GM21528 (cell line): Measurements from ENCODE around the gene PRTFDC1.

ENCODE experiments used
- ATAC-seq: cut with Tn5 transposase; IDR thresholded peaks from one replicate; pipeline ENCODE4 v1.9.1; 2021; ENCODE audit warnings: mild to moderate bottlenecking, moderate library complexity; ENCODE audit not compliant: unreplicated experiment, low FRiP score

Gene PRTFDC1

DNA sequence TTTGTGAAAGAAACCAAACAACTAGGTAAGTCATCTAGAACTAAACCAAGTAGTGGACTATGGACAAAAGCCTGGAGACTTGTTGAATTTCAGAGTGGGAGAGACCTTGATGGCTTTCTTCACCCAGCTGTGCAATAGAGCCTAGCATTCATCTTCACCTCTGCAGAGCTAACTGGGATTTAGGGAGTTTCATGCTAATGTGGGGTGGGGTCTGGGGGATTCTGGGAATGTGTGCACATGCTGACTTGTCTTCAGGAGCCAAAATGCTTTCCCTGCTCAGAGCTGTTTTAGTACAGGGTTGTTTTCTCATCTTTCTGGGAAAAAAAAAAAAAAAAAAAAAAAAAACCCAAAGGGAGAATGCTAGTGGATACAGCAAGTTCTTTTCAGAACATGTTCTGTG is 147.4 kb downstream of the PRTFDC1 start:
- no peak for ATAC-seq

DNA sequence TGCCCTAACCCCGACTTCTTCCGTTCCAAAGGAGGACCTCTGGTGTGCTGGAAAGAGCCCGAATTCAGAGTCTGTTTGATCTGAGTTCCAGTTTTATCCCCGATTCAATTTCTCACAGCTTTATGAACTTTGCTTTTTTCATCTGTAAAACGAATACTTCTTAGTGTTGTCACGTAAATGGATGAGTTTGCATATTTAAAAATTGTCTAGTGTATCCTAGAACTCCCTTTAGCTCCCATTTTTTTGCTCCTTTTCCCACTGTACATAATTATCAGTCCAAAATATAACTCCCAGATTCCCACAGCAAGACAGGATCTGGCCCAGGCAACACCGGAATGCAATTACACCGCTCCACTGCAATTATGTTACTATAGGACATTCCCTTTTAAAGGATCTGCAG is 148.0 kb downstream of the PRTFDC1 start:
- no peak for ATAC-seq

- ATAC-seq, result no peak
These were observed 150.0 kb downstream of the PRTFDC1 start for GRCh38 chr10:24802378-24802777.

DNA sequence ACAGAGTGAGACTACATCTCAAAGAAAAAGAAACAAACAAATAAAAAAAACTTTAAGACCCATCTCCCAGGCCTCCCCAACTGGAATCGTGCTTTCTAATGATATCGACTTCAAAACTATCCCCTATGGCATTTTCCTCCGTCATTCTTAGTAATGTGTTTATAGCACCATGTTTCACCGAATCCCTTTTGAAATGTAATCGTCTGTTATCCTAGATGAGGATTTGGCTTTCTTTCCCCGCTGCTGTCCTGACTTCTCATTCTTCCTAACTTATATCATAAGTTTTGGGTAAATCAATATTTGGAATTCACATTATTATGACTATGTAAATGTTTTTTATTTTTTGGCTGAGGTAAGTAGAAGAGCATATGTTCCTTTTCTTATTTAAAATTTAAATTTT is 151.5 kb downstream of the PRTFDC1 start:
- no peak for ATAC-seq
